HepG2 (cell line): ENCODE measurements around the gene SUSD6. TPM values are rescaled to one million over a fixed set of nuclear protein-coding genes. Genes with fewer than 3 reads are reported as not detected.

Source experiments
- ATAC-seq: fragments of 200-7000 bp; cut with Tn5 transposase; 3 replicates; pipeline ENCODE4 v1.9.1; 2020; ENCODE audit warnings: mild to moderate bottlenecking, moderate library complexity
- BruUV-seq: library from RNA; stranded (reverse); fragments of 400-500 nt; replicated peaks from 2 replicates; lab custom pipeline; 2021; lab: Mats Ljungman, UMichigan
- CTCF ChIA-PET: fragments of 300-600 bp; formaldehyde crosslinking; extraction: SDS; loops from one replicate; lab custom pipeline; 2021; ENCODE audit warnings: low total read pairs, inconsistent platforms, low intra/inter-chr PET ratio; lab: Yijun Ruan, JAX
- POLR2A ChIA-PET: fragments of 350-600 bp; sonication (Branson Sonifier 250); formaldehyde crosslinking; loops from one replicate; lab custom pipeline; 2020; ENCODE audit warnings: antibody characterized with exemption, inconsistent platforms; lab: Yijun Ruan, JAX
- DNase-seq: peaks from one replicate; pipeline ENCODE4 v3.0.0-alpha.2; 2015; ENCODE audit warnings: low spot score
- FAIRE-seq: peaks from 3 replicates; lab custom pipeline; 2011; peaks lifted over from hg19 to GRCh38; lab: Jason Lieb, UNC
- H2AFZ ChIP-seq: one replicate; pipeline ENCODE4 v1.6.1; 2011; ENCODE audit warnings: low read length, inconsistent platforms
- H3K27ac ChIP-seq: fragments of 300-600 bp; 3 replicates; pipeline ENCODE4 v1.8.0; 2011; ENCODE audit warnings: mixed run types, mild to moderate bottlenecking, mixed read lengths, low read length, inconsistent platforms; ENCODE audit not compliant: insufficient read depth; ENCODE audit errors: extremely low read length
- H3K27me3 ChIP-seq, 2 experiments: fragments of 200-600 bp in 1 of 2; 2 replicates in 1 of 2; 3 replicates in 1 of 2; pipeline versions ENCODE4 v1.6.0 to v1.8.0; 2011; ENCODE audit warnings: low read length in 2 of 2, mild to moderate bottlenecking in 2 of 2, moderate library complexity in 2 of 2, inconsistent platforms in 1 of 2; ENCODE audit not compliant: insufficient read depth in 2 of 2, control insufficient read depth in 1 of 2
- H3K36me3 ChIP-seq, 2 experiments: fragments of 200-600 bp in 1 of 2; replicated peaks in 1 of 2; 2 replicates in 1 of 2; 3 replicates in 1 of 2; pipeline versions ENCODE4 v1.5.1 to v1.8.0; 2011; ENCODE audit warnings: low read length in 2 of 2, inconsistent platforms in 1 of 2; ENCODE audit not compliant: insufficient read depth in 2 of 2, control insufficient read depth in 1 of 2
- H3K4me1 ChIP-seq: 2 replicates; pipeline ENCODE4 v1.5.1; 2012; ENCODE audit warnings: low read length, inconsistent platforms; ENCODE audit not compliant: insufficient read depth
- H3K4me2 ChIP-seq: 2 replicates; pipeline ENCODE4 v1.6.0; 2011; ENCODE audit warnings: low read depth, low read length, inconsistent platforms
- H3K4me3 ChIP-seq, 3 experiments: fragments of 200-600 bp in 1 of 3; sonication (generic), shearing (Covaris generic) in 1 of 3; replicated peaks in 1 of 3; 2 replicates each; pipeline ENCODE4 v1.5.1; 2011 to 2016; ENCODE audit warnings: low read length in 3 of 3, inconsistent platforms in 2 of 3, low read depth in 2 of 3, mild to moderate bottlenecking in 2 of 3, control low read depth in 1 of 3, mixed read lengths in 1 of 3; ENCODE audit not compliant: insufficient read depth in 1 of 3
- H3K79me2 ChIP-seq: one replicate; pipeline ENCODE4 v1.6.1; 2011; ENCODE audit warnings: low read length, inconsistent platforms; ENCODE audit not compliant: insufficient read depth
- H3K9ac ChIP-seq: 2 replicates; pipeline ENCODE4 v1.6.0; 2011; ENCODE audit warnings: mild to moderate bottlenecking, low read depth, low read length, inconsistent platforms; ENCODE audit not compliant: insufficient read depth
- H3K9me3 ChIP-seq: 2 replicates; pipeline ENCODE4 v1.5.1; 2012; ENCODE audit warnings: mild to moderate bottlenecking, low read length
- H4K20me1 ChIP-seq: 2 replicates; pipeline ENCODE4 v1.6.0; 2011; ENCODE audit warnings: inconsistent platforms, mild to moderate bottlenecking, low read length, moderate library complexity; ENCODE audit not compliant: insufficient read depth
- FOXK1 ChIP-seq: sonication (generic); formaldehyde crosslinking; IDR thresholded peaks from 2 replicates; pipeline ENCODE4 v1.4.0; 2020; ENCODE audit warnings: low read depth, missing genetic modification reagents, borderline replicate concordance
- HOXA5 ChIP-seq: sonication (generic); formaldehyde crosslinking; IDR thresholded peaks from 2 replicates; pipeline ENCODE4 v1.4.0; 2020; ENCODE audit warnings: missing genetic modification reagents
- MLX ChIP-seq: IDR thresholded peaks from 2 replicates; pipeline ENCODE4 v1.6.1; 2016
- MYPOP ChIP-seq: sonication (generic); formaldehyde crosslinking; IDR thresholded peaks from 2 replicates; pipeline ENCODE4 v1.8.1; 2023; ENCODE audit warnings: mild to moderate bottlenecking, moderate library complexity, missing genetic modification reagents
- PITX1 ChIP-seq: sonication (generic); formaldehyde crosslinking; IDR thresholded peaks from 2 replicates; pipeline ENCODE4 v1.5.1; 2020; ENCODE audit warnings: mild to moderate bottlenecking, missing genetic modification reagents
- RERE ChIP-seq: IDR thresholded peaks from 2 replicates; pipeline ENCODE4 v1.6.1; 2016; ENCODE audit warnings: low read depth, missing genetic modification reagents, missing compliant biosample characterization
- SP4 ChIP-seq: sonication (generic); formaldehyde crosslinking; IDR thresholded peaks from 2 replicates; pipeline ENCODE4 v1.8.1; 2023; ENCODE audit warnings: mild to moderate bottlenecking, missing genetic modification reagents
- TCF7 ChIP-seq: sonication (generic); IDR thresholded peaks from 2 replicates; pipeline ENCODE4 v1.6.1; 2016; ENCODE audit warnings: antibody characterized with exemption, low read depth
- ZC3H4 ChIP-seq: sonication (generic); formaldehyde crosslinking; IDR thresholded peaks from 2 replicates; pipeline ENCODE4 v1.4.0; 2020; ENCODE audit warnings: missing genetic modification reagents, borderline replicate concordance
- ZNF256 ChIP-seq: sonication (generic); formaldehyde crosslinking; conservative IDR thresholded peaks from 2 replicates; pipeline ENCODE4 v1.4.0; 2020; ENCODE audit warnings: missing genetic modification reagents
- ZNF589 ChIP-seq: sonication (generic); formaldehyde crosslinking; conservative IDR thresholded peaks from 2 replicates; pipeline ENCODE4 v1.8.0; 2022; ENCODE audit warnings: mild to moderate bottlenecking, moderate library complexity, missing genetic modification reagents
- WGBS: methylation state at CpG from one replicate; pipeline ENCODE4 v1.1.6; 2017; ENCODE audit warnings: low lambda C conversion rate; 5-methylcytosine and 5-hydroxymethylcytosine counted together
- in situ Hi-C: cut with HindIII; loops from 2 replicates; pipeline ENCODE4 v1.10.0; 2017; ENCODE audit warnings: low pct_unique_long_range_greater_than_20kb; ENCODE audit not compliant: extremely low pct_ligation_motif_present
- intact Hi-C: fragments of 100-400 bp; cut with micrococcal nuclease; formaldehyde crosslinking; loops from one replicate; pipeline ENCODE4 v1.10.0; 2022; ENCODE audit not compliant: unreplicated experiment
- polyA plus RNA-seq, 8 experiments: library from polyadenylated mRNA; depleted of rRNA in 3 of 8; stranded (reverse) in 7 of 8; unstranded in 1 of 8; fragments of >200 nt; fragmentation: Illumina TruSeq in 4 of 8; extraction: Trizol in 4 of 8; gene quantifications; 2 replicates each; pipeline versions ENCODE4 v1.2.1 to v1.2.3, GENCODE V29; 2011 to 2016; ENCODE audit warnings: low read depth in 4 of 8, missing spikeins in 1 of 8, mixed read lengths in 1 of 8; ENCODE audit not compliant: insufficient read depth in 1 of 8
- total RNA-seq, 5 experiments: library from RNA; depleted of rRNA; stranded (reverse); fragments of >200 nt; fragmentation: Illumina TruSeq; extraction: Trizol; gene quantifications; 2 replicates each; pipeline ENCODE4 v1.2.3, GENCODE V29; 2016; ENCODE audit warnings: low read depth in 1 of 5

SUSD6 gene
- total and polyA plus RNA-seq, 2 of the 13 experiments (the other 11 are each of a cell fraction or from before 2014, with no cell fraction given), result 7.2 to 7.4 TPM

- no peak for DNase-seq
- in situ Hi-C loops, result no loop called here
- intact Hi-C loops, result no loop called here
- no peak for FAIRE-seq
- Histone ChIP-seq H3K79me2 (no peaks in the 10 kb centered on the region), H3K36me3 (no peaks in the 10 kb centered on the region), H3K27me3 (no peaks in the 10 kb centered on the region), H3K9ac (no peak overlapping the region), H3K4me1 (peaks cover 55% of the 10 kb centered on the region), H3K4me2 (peak overlapping the region; percentile 43; the same call in 1 of the 2 replicates), H3K9me3 (no peaks in the 10 kb centered on the region), H4K20me1 (no peaks in the 10 kb centered on the region), H3K4me3 (no peak overlapping the region), H2AFZ (no peak overlapping the region), H3K27ac (no peak overlapping the region)
- no TSS peak for BruUV-seq
- POLR2A ChIA-PET, result interaction anchor here (3.7 kb wide), 1 partner anchor 11 kb away, joined by 15 read pairs; the partner anchor contains the start of gene SRSF5
- ATAC-seq, result no peak
- no peak for TF ChIP-seq MYPOP
- TF ChIP-seq FOXK1 (CRISPR knock-in tag), result 0 out of 2 replicates have a peak, but pooled peaks have one; percentile 7
- TF ChIP-seq HOXA5 (CRISPR knock-in tag), result no peak
- TF ChIP-seq ZNF256 (CRISPR knock-in tag), result no peak
- CTCF ChIA-PET, result no interaction called here
Observed at GRCh38 chr14:69755296-69755695, 143.9 kb downstream of the SUSD6 start.

GRCh38 chr14:69755784-69756183 lies 144.4 kb downstream of the SUSD6 start:
- Histone ChIP-seq H3K4me2 (peak overlapping the region; percentile 43; the same call in 1 of the 2 replicates), H4K20me1 (no peaks in the 10 kb centered on the region), H3K27me3 (no peaks in the 10 kb centered on the region; a peak in 1 of 5 replicates), H3K27ac (no peak overlapping the region), H3K4me1 (peaks cover 50% of the 10 kb centered on the region), H3K79me2 (no peaks in the 10 kb centered on the region), H2AFZ (no peak overlapping the region), H3K4me3 (no peak overlapping the region), H3K9me3 (no peaks in the 10 kb centered on the region), H3K36me3 (no peaks in the 10 kb centered on the region), H3K9ac (no peak overlapping the region)
- ChIA-PET CTCF (no interaction called here), POLR2A (interaction anchor here (3.7 kb wide), 1 partner anchor 11 kb away, joined by 15 read pairs; the partner anchor contains the start of gene SRSF5)
- intact Hi-C loops (no loop called here), in situ Hi-C loops (no loop called here)
- no TSS peak for BruUV-seq
- 0% methylated on average over 2 of the region's 2 CpGs for WGBS
- FAIRE-seq (no peak), ATAC-seq (peak; percentile 68), DNase-seq (peak; percentile 29)
- 0 out of 2 replicates have a peak, but pooled peaks have one; percentile 37 for TF ChIP-seq PITX1 (CRISPR knock-in tag)
- TF ChIP-seq SP4, result no peak
- no peak for TF ChIP-seq ZC3H4
- TF ChIP-seq MLX (CRISPR knock-in tag), result peak; percentile 61; the same call in 1 of the 2 replicates
- TF ChIP-seq RERE (CRISPR knock-in tag), result no peak
- TF ChIP-seq TCF7, result peak; percentile 40
- no peak for TF ChIP-seq ZNF589 (CRISPR knock-in tag)
